Fibroblast of lung (primary cell): Measurements from ENCODE around the gene CCNY. TPM values are rescaled to one million over a fixed set of nuclear protein-coding genes. Genes with fewer than 3 reads are reported as not detected.

Experiments used
- DNase-seq, 2 donors: peaks; one replicate each; pipeline versions ENCODE4 v3.0.0 to v3.0.0-alpha.2; 2010; ENCODE audit warnings: low read depth in 2 of 2
- H2AFZ ChIP-seq: 2 replicates; pipeline ENCODE4 v1.5.1; 2012; ENCODE audit warnings: low read length, control low read depth, inconsistent platforms
- H3K27ac ChIP-seq: 2 replicates; pipeline ENCODE4 v1.5.1; 2011; ENCODE audit warnings: low read length, control low read depth; ENCODE audit not compliant: insufficient read depth
- H3K27me3 ChIP-seq: 2 replicates; pipeline ENCODE4 v1.5.1; 2011; ENCODE audit warnings: mild to moderate bottlenecking, low read length; ENCODE audit not compliant: control insufficient read depth, insufficient read depth
- H3K36me3 ChIP-seq: 2 replicates; pipeline ENCODE4 v1.5.1; 2011; ENCODE audit warnings: low read length; ENCODE audit not compliant: control insufficient read depth, insufficient read depth
- H3K4me1 ChIP-seq: 2 replicates; pipeline ENCODE4 v1.5.1; 2011; ENCODE audit warnings: low read length; ENCODE audit not compliant: control insufficient read depth, insufficient read depth; ENCODE audit errors: extremely low read depth
- H3K4me2 ChIP-seq: 2 replicates; pipeline ENCODE4 v1.5.1; 2011; ENCODE audit warnings: low read length, control low read depth; ENCODE audit not compliant: insufficient read depth; ENCODE audit errors: extremely low read depth
- H3K4me3 ChIP-seq, 4 experiments: fragments of 200-600 bp in 1 of 4; sonication (generic) in 1 of 4; replicated peaks in 1 of 4; 2 replicates each; pipeline ENCODE4 v1.5.1; 2011 to 2016; ENCODE audit warnings: low read length in 4 of 4, low read depth in 3 of 4, mild to moderate bottlenecking in 3 of 4, control low read depth in 2 of 4, inconsistent platforms in 1 of 4, mixed read lengths in 1 of 4; ENCODE audit not compliant: insufficient read depth in 1 of 4; ENCODE audit errors: control extremely low read depth in 1 of 4
- H3K79me2 ChIP-seq: 2 replicates; pipeline ENCODE4 v1.5.1; 2012; ENCODE audit warnings: mild to moderate bottlenecking, low read length, inconsistent platforms; ENCODE audit not compliant: control insufficient read depth, insufficient read depth
- H3K9ac ChIP-seq: 2 replicates; pipeline ENCODE4 v1.5.1; 2011; ENCODE audit warnings: mild to moderate bottlenecking, low read length, control low read depth; ENCODE audit not compliant: insufficient read depth
- H3K9me3 ChIP-seq: 2 replicates; pipeline ENCODE4 v1.5.1; 2012; ENCODE audit warnings: low read depth, low read length; ENCODE audit not compliant: control insufficient read depth, insufficient read depth
- H4K20me1 ChIP-seq: 2 replicates; pipeline ENCODE4 v1.5.1; 2011; ENCODE audit warnings: low read length; ENCODE audit not compliant: control insufficient read depth, insufficient read depth; ENCODE audit errors: extremely low read depth
- CTCF ChIP-seq, 2 donors: IDR thresholded peaks in 1 of 2; conservative IDR thresholded peaks in 1 of 2; 1 replicate in 1 of 2; 2 replicates in 1 of 2; pipeline ENCODE4 v1.5.1; 2011 to 2012; ENCODE audit warnings: low read length in 2 of 2, control low read depth in 1 of 2, inconsistent platforms in 1 of 2, low read depth in 1 of 2, mild to moderate bottlenecking in 1 of 2
- EZH2 ChIP-seq: IDR thresholded peaks from 2 replicates; pipeline ENCODE4 v1.5.1; 2012; ENCODE audit warnings: low read length, control low read depth, mild to moderate bottlenecking; ENCODE audit errors: missing control alignments
- polyA plus RNA-seq, 2 donors: library from polyadenylated mRNA; depleted of rRNA in 1 of 2; stranded (reverse) in 1 of 2; unstranded in 1 of 2; fragments of >200 nt; gene quantifications; 2 replicates each; pipeline ENCODE4 v1.2.1, GENCODE V29; 2011 to 2012; ENCODE audit warnings: missing spikeins in 1 of 2
- total RNA-seq: library from RNA; depleted of rRNA; stranded (reverse); fragments of >200 nt; gene quantifications from 2 replicates; pipeline ENCODE4 v1.2.1, GENCODE V29; 2014

CCNY gene
- total and polyA plus RNA-seq, 2 donors (not counting 1 experiment from before 2014, with no cell fraction given): 34.7 to 66.4 TPM

- no peak overlapping the region for H3K9ac ChIP-seq
- TF ChIP-seq EZH2: no peak
- no peak for TF ChIP-seq CTCF (conservative IDR thresholded peaks at IDR 0.05 in 1 of 2, IDR thresholded peaks at IDR 0.05 in 1 of 2; ENCODE audit: low read depth in 1 of 2, low read length in 2 of 2)
- peaks cover 65% of the 10 kb centered on the region for H3K79me2 ChIP-seq
- peaks cover 2% of the 10 kb centered on the region for H4K20me1 ChIP-seq
- no peak overlapping the region for H3K4me3 ChIP-seq
- DNase-seq: no peak
- H2AFZ ChIP-seq: no peak overlapping the region
- H3K4me2 ChIP-seq: no peak overlapping the region
- no peaks in the 10 kb centered on the region for H3K4me1 ChIP-seq
- H3K27me3 ChIP-seq: no peaks in the 10 kb centered on the region
- no peaks in the 10 kb centered on the region for H3K36me3 ChIP-seq
- H3K9me3 ChIP-seq: no peaks in the 10 kb centered on the region
- H3K27ac ChIP-seq: no peak overlapping the region
These were observed 11.7 kb downstream of the CCNY start for GRCh38 chr10:35347899-35348608.

GRCh38 chr10:35348609-35349388, 12.5 kb downstream of the CCNY start:
- Histone ChIP-seq H3K79me2 (peaks cover 70% of the 10 kb centered on the region), H3K27ac (no peak overlapping the region), H3K9me3 (no peaks in the 10 kb centered on the region), H3K9ac (no peak overlapping the region), H3K4me1 (no peaks in the 10 kb centered on the region), H4K20me1 (peaks cover 2% of the 10 kb centered on the region), H3K4me3 (no peak overlapping the region), H3K27me3 (no peaks in the 10 kb centered on the region), H2AFZ (no peak overlapping the region), H3K36me3 (no peaks in the 10 kb centered on the region), H3K4me2 (no peak overlapping the region)
- DNase-seq: no peak
- no peak for TF ChIP-seq EZH2
- TF ChIP-seq CTCF (conservative IDR thresholded peaks at IDR 0.05 in 1 of 2, IDR thresholded peaks at IDR 0.05 in 1 of 2; ENCODE audit: low read depth in 1 of 2, low read length in 2 of 2): no peak

- Histone ChIP-seq H3K36me3 (no peaks in the 10 kb centered on the region), H3K4me2 (no peak overlapping the region), H3K27ac (no peak overlapping the region), H3K27me3 (no peaks in the 10 kb centered on the region), H3K4me3 (no peak overlapping the region), H2AFZ (no peak overlapping the region), H3K9me3 (no peaks in the 10 kb centered on the region), H3K4me1 (no peaks in the 10 kb centered on the region), H3K9ac (no peak overlapping the region), H4K20me1 (peaks cover 2% of the 10 kb centered on the region), H3K79me2 (peaks cover 69% of the 10 kb centered on the region)
- no peak for DNase-seq
- no peak for TF ChIP-seq EZH2
- TF ChIP-seq CTCF (conservative IDR thresholded peaks at IDR 0.05 in 1 of 2, IDR thresholded peaks at IDR 0.05 in 1 of 2; ENCODE audit: low read depth in 1 of 2, low read length in 2 of 2): no peak
These were observed 13.1 kb downstream of the CCNY start for GRCh38 chr10:35349389-35349915.
